Measurements from ENCODE around the gene KIF17.

Gene KIF17

GRCh38 chr1:20709868-20710267 is 7.9 kb downstream of the KIF17 start:
- no peak for DNase-seq

- no peak for DNase-seq
Observed at GRCh38 chr1:20708891-20709290, 8.9 kb downstream of the KIF17 start.

GRCh38 chr1:20708057-20708456 is 9.8 kb downstream of the KIF17 start:
- DNase-seq: no peak

- DNase-seq: no peak
Observed at GRCh38 chr1:20706841-20707240, 11.0 kb downstream of the KIF17 start.

GRCh38 chr1:20705203-20705755 is 12.5 kb downstream of the KIF17 start:
- DNase-seq: no peak

- DNase-seq: no peak
Observed at GRCh38 chr1:20704390-20705202, 13.2 kb downstream of the KIF17 start.

- DNase-seq: no peak
Observed at GRCh38 chr1:20703124-20703756, 14.6 kb downstream of the KIF17 start.

- no peak for DNase-seq
Observed at GRCh38 chr1:20702416-20702815, 15.4 kb downstream of the KIF17 start.

- no peak for DNase-seq
Observed at GRCh38 chr1:20701847-20702246, 16.0 kb downstream of the KIF17 start.

GRCh38 chr1:20701446-20701845 is 16.4 kb downstream of the KIF17 start:
- no peak for DNase-seq

GRCh38 chr1:20700636-20701215 is 17.1 kb downstream of the KIF17 start:
- DNase-seq: no peak

GRCh38 chr1:20699558-20699957 is 18.2 kb downstream of the KIF17 start:
- no peak for DNase-seq

- no peak for DNase-seq
Observed at GRCh38 chr1:20698195-20698910, 19.5 kb downstream of the KIF17 start.

- no peak for DNase-seq
Observed at GRCh38 chr1:20697563-20697962, 20.2 kb downstream of the KIF17 start.

- DNase-seq: peak; percentile 57 to 65
Observed at GRCh38 chr1:20696397-20697333, 21.1 kb downstream of the KIF17 start.

- no peak for DNase-seq
Observed at GRCh38 chr1:20695515-20695914, 22.3 kb downstream of the KIF17 start.

GRCh38 chr1:20693623-20694022 is 24.2 kb downstream of the KIF17 start:
- DNase-seq: no peak

- no peak for DNase-seq
Observed at GRCh38 chr1:20691872-20692271, 25.9 kb downstream of the KIF17 start.

- DNase-seq: no peak
Observed at GRCh38 chr1:20689645-20690056, 28.2 kb downstream of the KIF17 start.

- no peak for DNase-seq
Observed at GRCh38 chr1:20686883-20687725, 30.7 kb downstream of the KIF17 start.

GRCh38 chr1:20685741-20686140 is 32.1 kb downstream of the KIF17 start:
- DNase-seq: no peak
